Karpas-422 (cell line): ENCODE data around the gene ARHGDIA. TPM values are rescaled to one million over a fixed set of nuclear protein-coding genes. Genes with fewer than 3 reads are reported as not detected.

ENCODE experiments used
- DNase-seq: peaks from one replicate; pipeline ENCODE4 v3.0.0-alpha.2; 2015
- H2AFZ ChIP-seq: fragments of 200-600 bp; sonication (generic); 2 replicates; pipeline ENCODE4 v1.6.1; 2014; ENCODE audit warnings: antibody characterized with exemption, low read length, mixed read lengths
- H3K27ac ChIP-seq: fragments of 200-600 bp; sonication (generic); 2 replicates; pipeline ENCODE4 v1.5.1; 2014; ENCODE audit warnings: mild to moderate bottlenecking, low read length, moderate library complexity
- H3K27me3 ChIP-seq: fragments of 200-600 bp; sonication (generic); 2 replicates; pipeline ENCODE4 v1.6.1; 2014; ENCODE audit warnings: low read length, mixed read lengths
- H3K36me3 ChIP-seq: fragments of 200-600 bp; sonication (generic); 2 replicates; pipeline ENCODE4 v1.6.1; 2014; ENCODE audit warnings: low read length, mixed read lengths; ENCODE audit not compliant: insufficient read depth
- H3K4me1 ChIP-seq: fragments of 200-600 bp; sonication (generic); 2 replicates; pipeline ENCODE4 v1.6.1; 2014; ENCODE audit warnings: mild to moderate bottlenecking, low read length, mixed read lengths
- H3K4me2 ChIP-seq: fragments of 200-600 bp; sonication (generic); 2 replicates; pipeline ENCODE4 v1.6.1; 2014; ENCODE audit warnings: low read length, low read depth, mild to moderate bottlenecking; ENCODE audit not compliant: poor library complexity, severe bottlenecking
- H3K4me3 ChIP-seq: fragments of 200-600 bp; sonication (generic); 2 replicates; pipeline ENCODE4 v1.5.1; 2014; ENCODE audit warnings: mild to moderate bottlenecking, antibody characterized with exemption, low read length, mixed read lengths
- H3K79me2 ChIP-seq: fragments of 200-600 bp; sonication (generic); 2 replicates; pipeline ENCODE4 v1.6.1; 2014; ENCODE audit warnings: mild to moderate bottlenecking, low read length, mixed read lengths
- H3K9ac ChIP-seq: fragments of 200-600 bp; sonication (generic); 2 replicates; pipeline ENCODE4 v1.6.0; 2014; ENCODE audit warnings: low read length
- H3K9me2 ChIP-seq: fragments of 200-600 bp; sonication (generic), shearing (Covaris generic); replicated peaks from 2 replicates; pipeline ENCODE4 v1.6.0; 2014; ENCODE audit warnings: mild to moderate bottlenecking, low read length, moderate library complexity; ENCODE audit not compliant: insufficient read depth
- H3K9me3 ChIP-seq: fragments of 300-700, 200-600 bp; sonication (generic); 2 replicates; pipeline ENCODE4 v1.6.1; 2014; ENCODE audit warnings: low read length, mixed read lengths
- H4K20me1 ChIP-seq: fragments of 200-600 bp; sonication (generic); 2 replicates; pipeline ENCODE4 v1.6.1; 2014; ENCODE audit warnings: mild to moderate bottlenecking, antibody characterized with exemption, low read length, low read depth; ENCODE audit not compliant: insufficient read depth
- total RNA-seq: library from RNA; depleted of rRNA; stranded (reverse); fragments of >200 nt; shearing (Covaris generic); gene quantifications from 2 replicates; pipeline ENCODE4 v1.2.3, GENCODE V29; 2014; ENCODE audit warnings: low replicate concordance

The ARHGDIA gene
- total RNA-seq, 1 experiment from 2014 or later: 68.5 TPM

- peaks cover 23% of the 10 kb centered on the region for H3K4me1 ChIP-seq
- no peak overlapping the region for H2AFZ ChIP-seq
- H3K9me2 ChIP-seq: no peaks in the 10 kb centered on the region
- H3K4me2 ChIP-seq: no peak overlapping the region
- no peak overlapping the region for H3K9ac ChIP-seq
- no peak overlapping the region for H3K4me3 ChIP-seq
- H4K20me1 ChIP-seq: peaks cover 14% of the 10 kb centered on the region; the same call in 1 of the 2 replicates
- peaks cover 9% of the 10 kb centered on the region; the same call in 1 of the 2 replicates for H3K36me3 ChIP-seq
- no peaks in the 10 kb centered on the region for H3K27me3 ChIP-seq
- no peaks in the 10 kb centered on the region for H3K9me3 ChIP-seq
- no peak overlapping the region for H3K27ac ChIP-seq
- peaks cover 41% of the 10 kb centered on the region for H3K79me2 ChIP-seq
- no peak for DNase-seq
Observed at GRCh38 chr17:81913394-81914102, 42.4 kb upstream of the ARHGDIA start.

DNA sequence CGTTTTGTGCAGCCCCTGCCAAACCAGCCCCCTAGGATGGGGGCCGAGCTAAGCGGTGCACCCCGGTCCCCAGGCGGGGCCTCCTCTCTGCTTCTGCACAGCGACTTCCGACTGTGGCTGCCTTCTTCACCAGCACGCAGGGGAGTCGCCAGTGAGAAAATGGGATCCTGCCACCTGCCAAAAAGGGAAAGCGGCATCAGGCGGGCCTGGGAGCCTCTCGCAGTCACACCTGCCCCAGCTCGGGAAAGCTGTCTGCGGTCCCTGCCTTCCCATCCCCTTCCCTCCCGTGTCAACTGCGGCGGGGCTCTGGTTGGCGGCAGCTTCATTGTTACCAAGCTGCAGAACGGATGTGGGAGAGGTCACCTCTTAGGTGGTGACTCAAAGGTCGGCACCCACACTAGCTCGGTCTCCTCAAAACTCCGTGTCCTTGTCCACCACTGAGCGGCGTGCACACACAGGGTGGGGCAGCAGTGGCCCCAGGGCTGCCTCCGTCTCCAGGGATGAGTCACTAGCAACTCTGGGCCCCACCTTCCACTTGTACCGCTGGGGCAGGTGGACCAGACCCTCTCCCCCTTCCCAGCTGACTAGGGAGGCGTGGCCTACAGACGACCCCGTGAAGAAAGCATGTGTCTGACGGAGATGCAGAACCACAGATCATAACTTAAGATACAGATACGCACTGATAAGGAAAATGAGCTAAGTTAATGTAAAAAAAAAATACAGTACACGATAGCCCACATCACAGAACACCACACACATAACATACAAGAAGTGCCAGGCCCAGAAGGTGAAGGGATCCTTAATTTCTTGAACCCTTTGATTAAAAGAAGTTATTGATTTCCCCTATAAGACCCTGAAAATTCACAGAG lies 41.5 kb upstream of the ARHGDIA start:
- Histone ChIP-seq H3K4me1 (peaks cover 19% of the 10 kb centered on the region), H3K4me2 (no peak overlapping the region), H3K79me2 (peaks cover 38% of the 10 kb centered on the region), H3K27ac (no peak overlapping the region), H3K4me3 (no peak overlapping the region), H3K9ac (no peak overlapping the region), H3K9me3 (no peaks in the 10 kb centered on the region), H3K36me3 (peaks cover 9% of the 10 kb centered on the region; the same call in 1 of the 2 replicates), H3K27me3 (no peaks in the 10 kb centered on the region), H4K20me1 (peaks cover 14% of the 10 kb centered on the region; the same call in 1 of the 2 replicates), H3K9me2 (no peaks in the 10 kb centered on the region), H2AFZ (no peak overlapping the region)
- no peak for DNase-seq

DNA sequence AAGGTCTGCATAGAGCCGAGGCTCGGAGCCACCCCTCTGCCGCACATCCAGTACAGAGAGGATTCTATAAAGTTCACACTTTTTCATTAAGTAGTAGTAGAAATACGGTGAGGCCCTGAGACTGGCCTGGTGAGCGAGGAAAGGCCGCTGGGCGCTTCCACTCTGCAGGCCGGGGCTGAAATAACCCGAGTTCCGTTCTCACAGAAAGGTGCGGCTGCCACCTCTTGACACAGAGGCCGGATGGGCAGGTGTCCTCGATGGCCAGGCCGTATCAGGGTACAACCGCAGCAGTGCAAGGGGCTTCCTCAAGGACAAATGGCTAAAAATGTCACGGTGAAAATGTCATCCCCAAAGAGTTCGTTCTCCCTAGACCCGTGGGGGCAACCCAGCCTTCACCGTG lies 40.8 kb upstream of the ARHGDIA start:
- H3K4me2 ChIP-seq: peak overlapping the region; percentile 19
- H3K9me2 ChIP-seq: no peaks in the 10 kb centered on the region
- H4K20me1 ChIP-seq: peaks cover 10% of the 10 kb centered on the region; the same call in 1 of the 2 replicates
- no peak for DNase-seq
- H3K4me1 ChIP-seq: peaks cover 16% of the 10 kb centered on the region
- no peak overlapping the region for H3K27ac ChIP-seq
- peaks cover 9% of the 10 kb centered on the region; the same call in 1 of the 2 replicates for H3K36me3 ChIP-seq
- H2AFZ ChIP-seq: no peak overlapping the region
- no peak overlapping the region for H3K9ac ChIP-seq
- H3K4me3 ChIP-seq: no peak overlapping the region
- H3K79me2 ChIP-seq: peaks cover 31% of the 10 kb centered on the region
- no peaks in the 10 kb centered on the region for H3K9me3 ChIP-seq
- H3K27me3 ChIP-seq: no peaks in the 10 kb centered on the region

DNA sequence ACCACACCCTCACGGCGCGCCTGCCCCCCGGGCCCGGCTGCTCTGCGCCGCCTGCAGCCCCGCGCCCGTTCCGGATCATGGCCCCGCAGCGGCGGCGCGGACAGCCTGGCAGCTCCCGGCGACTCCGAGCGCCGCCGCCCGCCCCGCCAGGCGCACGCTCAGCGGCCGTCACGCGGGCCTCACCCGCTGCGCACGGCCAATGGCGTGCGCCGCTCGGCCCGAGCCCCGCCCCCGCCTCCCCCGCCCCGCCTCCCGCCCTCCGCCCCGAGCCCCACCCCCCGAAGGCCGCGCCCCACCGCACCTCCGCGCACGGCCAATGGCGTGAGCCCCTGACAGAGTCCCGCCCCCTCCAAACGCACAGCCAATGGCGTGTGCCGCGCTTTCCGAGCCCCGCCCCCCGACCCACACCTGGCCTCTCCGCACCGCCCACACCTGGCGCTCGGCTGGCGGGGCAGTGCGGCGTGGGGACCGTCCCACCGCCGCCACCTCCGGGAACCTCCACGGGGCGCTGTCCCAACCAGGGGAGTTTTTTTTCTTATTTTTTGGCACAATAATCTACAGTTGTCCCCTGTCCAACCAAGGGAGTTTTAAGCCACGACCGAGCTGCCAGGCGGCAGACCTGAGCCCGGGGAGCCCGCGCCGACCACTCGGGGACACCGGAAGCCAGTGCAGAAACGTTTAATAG lies 40.3 kb upstream of the ARHGDIA start, which contains the start of gene PCYT2:
TSS of gene PCYT2 (minus strand) at position 123 of the 685 bp plus-strand sequence. CDS start at position 79, 44 bp downstream.
- H3K9me3 ChIP-seq: no peaks in the 10 kb centered on the region
- peak; percentile 97 for DNase-seq
- H3K27ac ChIP-seq: peak within 1 kb of the TSS; percentile 29; the same call in 1 of the 2 replicates
- H3K9me2 ChIP-seq: no peaks in the 10 kb centered on the region
- H2AFZ ChIP-seq: no peak within 1 kb of the TSS
- H3K27me3 ChIP-seq: no peaks in the 10 kb centered on the region
- H3K4me1 ChIP-seq: peaks cover 11% of the 10 kb centered on the region
- peak within 1 kb of the TSS; percentile 96 for H3K9ac ChIP-seq
- peak within 1 kb of the TSS; percentile 75 for H3K4me2 ChIP-seq
- H3K36me3 ChIP-seq: peaks cover 9% of the 10 kb centered on the region; the same call in 1 of the 2 replicates
- peaks cover 26% of the 10 kb centered on the region for H3K79me2 ChIP-seq
- H4K20me1 ChIP-seq: peaks cover 6% of the 10 kb centered on the region; the same call in 1 of the 2 replicates
- peak within 1 kb of the TSS; percentile 99 for H3K4me3 ChIP-seq

GRCh38 chr17:81910840-81911276 lies 39.7 kb upstream of the ARHGDIA start:
- no peaks in the 10 kb centered on the region for H3K27me3 ChIP-seq
- H3K27ac ChIP-seq: peak overlapping the region; percentile 29; the same call in 1 of the 2 replicates
- peak overlapping the region; percentile 96 for H3K9ac ChIP-seq
- peaks cover 7% of the 10 kb centered on the region; the same call in 1 of the 2 replicates for H3K36me3 ChIP-seq
- peaks cover 11% of the 10 kb centered on the region for H3K4me1 ChIP-seq
- no peaks in the 10 kb centered on the region for H3K9me3 ChIP-seq
- no peak overlapping the region for H2AFZ ChIP-seq
- no peaks in the 10 kb centered on the region for H3K9me2 ChIP-seq
- H3K4me2 ChIP-seq: peak overlapping the region; percentile 75
- H3K79me2 ChIP-seq: peaks cover 20% of the 10 kb centered on the region
- peak; percentile 58 for DNase-seq
- peak overlapping the region; percentile 99 for H3K4me3 ChIP-seq
- H4K20me1 ChIP-seq: peaks cover 2% of the 10 kb centered on the region; the same call in 1 of the 2 replicates

DNA sequence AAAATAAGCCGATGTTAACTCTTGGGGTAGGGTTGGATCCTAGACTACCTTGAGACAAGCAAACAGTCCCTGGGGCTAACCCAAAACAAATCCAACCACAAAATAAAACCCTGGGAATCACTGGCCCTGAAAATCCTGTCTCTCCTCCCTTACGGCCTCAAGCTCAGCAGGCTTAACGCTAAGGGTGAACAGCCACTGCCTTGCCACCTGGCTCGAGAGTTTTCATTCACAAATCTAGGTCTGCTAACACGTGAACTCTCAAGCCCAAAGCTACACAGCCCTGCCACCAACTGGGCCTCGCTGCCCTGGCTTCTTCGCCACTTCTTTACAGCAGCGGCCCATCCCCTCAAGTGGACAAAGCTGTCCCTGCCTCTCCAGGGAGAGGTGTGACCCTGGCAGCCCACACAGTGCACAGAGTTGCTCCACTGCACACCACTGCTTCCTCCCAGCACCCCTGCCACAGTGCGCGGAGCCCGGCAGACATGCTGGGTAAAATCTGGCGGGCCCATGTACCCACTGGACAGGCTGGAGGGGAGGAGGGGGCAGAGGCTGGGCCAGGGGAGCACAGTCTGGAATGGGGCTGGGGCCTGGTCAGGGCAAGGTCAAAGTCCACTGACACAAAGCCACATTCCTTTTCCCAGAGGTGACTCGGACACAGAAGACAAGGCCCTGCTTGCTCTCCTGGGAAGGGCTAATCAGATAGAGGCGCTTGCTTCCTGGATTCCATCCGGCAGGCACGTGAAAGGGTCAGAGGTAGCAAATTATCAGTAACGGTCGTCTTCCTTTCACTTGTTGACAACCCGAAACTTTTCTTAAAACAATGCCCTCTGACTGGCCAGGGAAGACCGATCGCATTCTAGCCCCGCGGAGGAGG lies 39.1 kb upstream of the ARHGDIA start:
- Histone ChIP-seq H3K36me3 (peaks cover 5% of the 10 kb centered on the region; the same call in 1 of the 2 replicates), H4K20me1 (no peaks in the 10 kb centered on the region; the same call in 1 of the 2 replicates), H3K4me2 (peak overlapping the region; percentile 75), H3K9ac (peak overlapping the region; percentile 96), H3K79me2 (peaks cover 17% of the 10 kb centered on the region; the same call in 1 of the 2 replicates), H3K9me3 (no peaks in the 10 kb centered on the region), H3K27ac (peak overlapping the region; percentile 29; the same call in 1 of the 2 replicates), H2AFZ (no peak overlapping the region), H3K9me2 (no peaks in the 10 kb centered on the region), H3K4me3 (peak overlapping the region; percentile 99), H3K4me1 (peaks cover 11% of the 10 kb centered on the region), H3K27me3 (no peaks in the 10 kb centered on the region)
- DNase-seq: peak; percentile 59

DNA sequence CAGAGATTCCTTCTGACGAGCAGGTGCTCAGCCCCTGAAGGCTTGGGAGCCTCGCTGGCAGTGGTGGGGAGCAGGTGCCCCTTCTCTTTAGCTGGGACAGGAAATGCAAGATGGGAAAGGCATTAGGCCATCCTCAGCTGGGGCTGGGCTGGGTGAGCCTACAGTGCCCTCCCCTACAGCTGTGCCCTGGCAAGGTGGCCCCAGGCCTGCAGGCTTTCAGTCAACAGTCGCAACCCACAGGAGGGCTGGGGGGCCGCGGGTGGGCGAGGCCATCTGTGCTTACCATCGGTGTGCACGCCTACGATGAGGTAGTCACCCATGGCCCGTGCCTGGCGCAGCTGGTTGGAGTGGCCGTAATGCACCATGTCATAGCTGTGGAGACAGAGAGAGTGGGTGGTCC lies 38.1 kb upstream of the ARHGDIA start:
- DNase-seq: no peak
- Histone ChIP-seq H3K9ac (no peak overlapping the region), H3K36me3 (peaks cover 5% of the 10 kb centered on the region; the same call in 1 of the 2 replicates)

More for the DNA sequence above, 38.1 kb upstream of the ARHGDIA start:
- H3K9me3 ChIP-seq: no peaks in the 10 kb centered on the region
- peaks cover 17% of the 10 kb centered on the region; the same call in 1 of the 2 replicates for H3K79me2 ChIP-seq
- H3K27ac ChIP-seq: no peak overlapping the region
- H2AFZ ChIP-seq: no peak overlapping the region
- H3K27me3 ChIP-seq: no peaks in the 10 kb centered on the region
- H4K20me1 ChIP-seq: no peaks in the 10 kb centered on the region; the same call in 1 of the 2 replicates
- no peak overlapping the region for H3K4me3 ChIP-seq
- peaks cover 11% of the 10 kb centered on the region for H3K4me1 ChIP-seq
- H3K9me2 ChIP-seq: no peaks in the 10 kb centered on the region
- H3K4me2 ChIP-seq: no peak overlapping the region
